Measurements from ENCODE around the gene FAM200B.

The FAM200B gene

GRCh38 chr4:15688051-15688450 is 6.4 kb downstream of the FAM200B start:
- no peak overlapping the region for H3K27ac ChIP-seq
- TF ChIP-seq, protein P1, sequence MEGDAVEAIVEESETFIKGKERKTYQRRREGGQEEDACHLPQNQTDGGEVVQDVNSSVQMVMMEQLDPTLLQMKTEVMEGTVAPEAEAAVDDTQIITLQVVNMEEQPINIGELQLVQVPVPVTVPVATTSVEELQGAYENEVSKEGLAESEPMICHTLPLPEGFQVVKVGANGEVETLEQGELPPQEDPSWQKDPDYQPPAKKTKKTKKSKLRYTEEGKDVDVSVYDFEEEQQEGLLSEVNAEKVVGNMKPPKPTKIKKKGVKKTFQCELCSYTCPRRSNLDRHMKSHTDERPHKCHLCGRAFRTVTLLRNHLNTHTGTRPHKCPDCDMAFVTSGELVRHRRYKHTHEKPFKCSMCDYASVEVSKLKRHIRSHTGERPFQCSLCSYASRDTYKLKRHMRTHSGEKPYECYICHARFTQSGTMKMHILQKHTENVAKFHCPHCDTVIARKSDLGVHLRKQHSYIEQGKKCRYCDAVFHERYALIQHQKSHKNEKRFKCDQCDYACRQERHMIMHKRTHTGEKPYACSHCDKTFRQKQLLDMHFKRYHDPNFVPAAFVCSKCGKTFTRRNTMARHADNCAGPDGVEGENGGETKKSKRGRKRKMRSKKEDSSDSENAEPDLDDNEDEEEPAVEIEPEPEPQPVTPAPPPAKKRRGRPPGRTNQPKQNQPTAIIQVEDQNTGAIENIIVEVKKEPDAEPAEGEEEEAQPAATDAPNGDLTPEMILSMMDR (conservative IDR thresholded peaks at IDR 0.05) = no peak
- TF ChIP-seq ZFX (IDR thresholded peaks at IDR 0.05) = no peak

- TF ChIP-seq, protein P1 (conservative IDR thresholded peaks at IDR 0.05) = no peak
- TF ChIP-seq ZFX (IDR thresholded peaks at IDR 0.05) = no peak
- H3K27ac ChIP-seq = no peak overlapping the region
Measured at GRCh38 chr4:15689540-15689939, 7.9 kb downstream of the FAM200B start.

- H3K27ac ChIP-seq = no peak overlapping the region
- TF ChIP-seq, protein P1 (conservative IDR thresholded peaks at IDR 0.05) = no peak
- no peak for TF ChIP-seq ZFX (IDR thresholded peaks at IDR 0.05)
Measured at GRCh38 chr4:15690020-15690809, 8.6 kb downstream of the FAM200B start.

- no peak overlapping the region for H3K27ac ChIP-seq
- TF ChIP-seq, protein P1 (conservative IDR thresholded peaks at IDR 0.05) = no peak
- TF ChIP-seq ZFX (IDR thresholded peaks at IDR 0.05) = no peak
Measured at GRCh38 chr4:15691346-15692135, 9.9 kb downstream of the FAM200B start.

GRCh38 chr4:15692602-15693001 is 11.0 kb downstream of the FAM200B start:
- TF ChIP-seq, protein P1 (conservative IDR thresholded peaks at IDR 0.05) = no peak
- TF ChIP-seq ZFX (IDR thresholded peaks at IDR 0.05) = no peak
- H3K27ac ChIP-seq = no peak overlapping the region

DNA sequence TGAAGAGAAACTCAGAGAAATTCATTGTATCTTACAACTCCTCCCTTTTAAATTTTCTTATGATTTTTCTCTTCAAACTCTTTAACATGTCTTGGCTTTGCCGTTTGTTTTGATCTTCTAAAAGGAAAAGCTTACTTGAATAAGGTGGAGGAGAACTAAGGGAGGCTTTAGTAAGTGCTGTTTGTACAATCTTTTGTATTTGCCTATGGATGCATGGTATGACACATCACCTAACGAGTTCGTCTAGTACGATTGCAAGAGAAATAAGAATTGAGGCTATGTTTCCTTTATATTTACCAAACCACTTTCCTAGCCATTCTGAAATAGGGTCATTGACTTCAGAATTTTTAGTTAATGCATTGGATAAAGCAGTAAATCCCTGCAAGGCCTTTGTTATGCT is 12.8 kb downstream of the FAM200B start:
- H3K27ac ChIP-seq = no peak overlapping the region
- TF ChIP-seq, protein P1 (conservative IDR thresholded peaks at IDR 0.05) = no peak
- no peak for TF ChIP-seq ZFX (IDR thresholded peaks at IDR 0.05)

- no peak for TF ChIP-seq ZFX (IDR thresholded peaks at IDR 0.05)
- TF ChIP-seq, protein P1 (conservative IDR thresholded peaks at IDR 0.05) = no peak
- no peak overlapping the region for H3K27ac ChIP-seq
Measured at GRCh38 chr4:15695240-15695699, 13.6 kb downstream of the FAM200B start.
